ENCODE results near the gene ZNF202. TPM values are rescaled to one million over a fixed set of nuclear protein-coding genes. Genes with fewer than 3 reads are reported as not detected.

Gene ZNF202
- total RNA-seq, 1 experiment from 2014 or later = 14.6 TPM

GRCh38 chr11:123681030-123681429, 60.4 kb downstream of the ZNF202 start:
- Histone ChIP-seq H3K9ac (ENCODE audit: low read length) (no peak overlapping the region), H3K9me3 (ENCODE audit: low read length) (no peaks in the 10 kb centered on the region), H3K9me2 (replicated peaks; ENCODE audit: low read length) (no peaks in the 10 kb centered on the region), H3K79me2 (ENCODE audit: low read length) (no peaks in the 10 kb centered on the region), H3K4me1 (ENCODE audit: insufficient read depth, low read length) (no peaks in the 10 kb centered on the region), H3F3A (ENCODE audit: low read length, unreplicated experiment) (no peaks in the 10 kb centered on the region), H4K20me1 (ENCODE audit: low read length) (no peaks in the 10 kb centered on the region), H2AFZ (ENCODE audit: low read length) (no peak overlapping the region), H3K27me3 (ENCODE audit: low read length) (peaks cover 89% of the 10 kb centered on the region), H3K4me2 (ENCODE audit: low read length) (no peak overlapping the region), H3K27ac (ENCODE audit: low read length) (no peak overlapping the region), H3K36me3 (ENCODE audit: low read depth, low read length) (no peaks in the 10 kb centered on the region), H3K4me3 (ENCODE audit: low read length) (no peak overlapping the region)
- no TSS peak for BruUV-seq (replicated peaks)
- CTCF ChIA-PET = no interaction called here
- TF ChIP-seq EZH2phosphoT487 (IDR thresholded peaks at IDR 0.05; ENCODE audit: borderline replicate concordance, low read length) (no peak), EZH2 (IDR thresholded peaks at IDR 0.05; ENCODE audit: low read length, unreplicated experiment) (no peak), CTCF (conservative IDR thresholded peaks at IDR 0.05; ENCODE audit: low read depth, low read length) (no peak)
- DNase-seq (no peak), ATAC-seq (no peak)
- POLR2A ChIA-PET (ENCODE audit: unreplicated experiment) = no interaction called here
- intact Hi-C loops (cut with micrococcal nuclease) = no loop called here

GRCh38 chr11:123678246-123678645, 63.2 kb downstream of the ZNF202 start:
- BruUV-seq (replicated peaks) = no TSS peak
- intact Hi-C loops (cut with micrococcal nuclease) = no loop called here
- Histone ChIP-seq H3K9me3 (ENCODE audit: low read length) (no peaks in the 10 kb centered on the region), H3K9me2 (replicated peaks; ENCODE audit: low read length) (no peaks in the 10 kb centered on the region), H4K20me1 (ENCODE audit: low read length) (no peaks in the 10 kb centered on the region), H3F3A (ENCODE audit: low read length, unreplicated experiment) (no peaks in the 10 kb centered on the region), H3K79me2 (ENCODE audit: low read length) (no peaks in the 10 kb centered on the region), H3K27ac (ENCODE audit: low read length) (no peak overlapping the region), H3K36me3 (ENCODE audit: low read depth, low read length) (no peaks in the 10 kb centered on the region), H3K27me3 (ENCODE audit: low read length) (peaks cover 83% of the 10 kb centered on the region), H2AFZ (ENCODE audit: low read length) (no peak overlapping the region), H3K9ac (ENCODE audit: low read length) (no peak overlapping the region), H3K4me2 (ENCODE audit: low read length) (no peak overlapping the region), H3K4me3 (ENCODE audit: low read length) (no peak overlapping the region), H3K4me1 (ENCODE audit: insufficient read depth, low read length) (no peaks in the 10 kb centered on the region)
- ChIA-PET CTCF (no interaction called here), POLR2A (ENCODE audit: unreplicated experiment) (no interaction called here)
- TF ChIP-seq CTCF (conservative IDR thresholded peaks at IDR 0.05; ENCODE audit: low read depth, low read length) = no peak
- TF ChIP-seq EZH2 (IDR thresholded peaks at IDR 0.05; ENCODE audit: low read length, unreplicated experiment) = no peak
- TF ChIP-seq EZH2phosphoT487 (IDR thresholded peaks at IDR 0.05; ENCODE audit: borderline replicate concordance, low read length) = no peak
- DNase-seq (no peak), ATAC-seq (no peak)

GRCh38 chr11:123677510-123677909, 64.0 kb downstream of the ZNF202 start:
- peaks cover 81% of the 10 kb centered on the region for H3K27me3 ChIP-seq (ENCODE audit: low read length)
- H3K4me3 ChIP-seq (ENCODE audit: low read length) = no peak overlapping the region
- no peaks in the 10 kb centered on the region for H3F3A ChIP-seq (ENCODE audit: low read length, unreplicated experiment)
- DNase-seq (no peak), ATAC-seq (no peak)
- no peaks in the 10 kb centered on the region for H3K79me2 ChIP-seq (ENCODE audit: low read length)
- no peak overlapping the region for H2AFZ ChIP-seq (ENCODE audit: low read length)
- no peak overlapping the region for H3K27ac ChIP-seq (ENCODE audit: low read length)
- H4K20me1 ChIP-seq (ENCODE audit: low read length) = no peaks in the 10 kb centered on the region
- TF ChIP-seq CTCF (conservative IDR thresholded peaks at IDR 0.05; ENCODE audit: low read depth, low read length) = no peak
- no peak for TF ChIP-seq EZH2 (IDR thresholded peaks at IDR 0.05; ENCODE audit: low read length, unreplicated experiment)
- no peaks in the 10 kb centered on the region for H3K9me3 ChIP-seq (ENCODE audit: low read length)
- ChIA-PET CTCF (no interaction called here), POLR2A (ENCODE audit: unreplicated experiment) (no interaction called here)
- intact Hi-C loops (cut with micrococcal nuclease) = no loop called here
- H3K9ac ChIP-seq (ENCODE audit: low read length) = no peak overlapping the region
- no peaks in the 10 kb centered on the region for H3K4me1 ChIP-seq (ENCODE audit: insufficient read depth, low read length)
- H3K36me3 ChIP-seq (ENCODE audit: low read depth, low read length) = no peaks in the 10 kb centered on the region
- BruUV-seq (replicated peaks) = no TSS peak
- no peak overlapping the region for H3K4me2 ChIP-seq (ENCODE audit: low read length)
- H3K9me2 ChIP-seq (replicated peaks; ENCODE audit: low read length) = no peaks in the 10 kb centered on the region
